Subcutaneous abdominal adipose tissue (tissue), 5 donors: ENCODE measurements around the gene NEDD4L.

Experiments used
- H3K27ac ChIP-seq: one replicate; pipeline ENCODE4 v1.7.0; 2013; ENCODE audit warnings: low read depth, mild to moderate bottlenecking, inconsistent platforms, low read length, moderate library complexity
- H3K27me3 ChIP-seq, 5 donors: one replicate each; pipeline ENCODE4 v1.7.0; 2013; ENCODE audit warnings: low read length in 5 of 5, inconsistent platforms in 1 of 5; ENCODE audit not compliant: control insufficient read depth in 5 of 5, insufficient read depth in 4 of 5
- H3K36me3 ChIP-seq, 5 donors: one replicate each; pipeline ENCODE4 v1.7.0; 2013; ENCODE audit warnings: low read length in 5 of 5; ENCODE audit not compliant: control insufficient read depth in 5 of 5, insufficient read depth in 5 of 5
- H3K4me1 ChIP-seq, 5 donors: one replicate each; pipeline ENCODE4 v1.7.0; 2013; ENCODE audit warnings: low read length in 5 of 5, mild to moderate bottlenecking in 3 of 5, moderate library complexity in 1 of 5; ENCODE audit not compliant: control insufficient read depth in 5 of 5, insufficient read depth in 5 of 5
- H3K4me3 ChIP-seq, 5 donors: one replicate each; pipeline ENCODE4 v1.7.0; 2013; ENCODE audit warnings: low read length in 5 of 5, low read depth in 1 of 5
- H3K9ac ChIP-seq, 5 donors: one replicate each; pipeline ENCODE4 v1.7.0; 2013; ENCODE audit warnings: low read length in 5 of 5, mild to moderate bottlenecking in 4 of 5, moderate library complexity in 3 of 5
- H3K9me3 ChIP-seq, 5 donors: one replicate each; pipeline ENCODE4 v1.7.0; 2013; ENCODE audit warnings: low read length in 5 of 5; ENCODE audit not compliant: control insufficient read depth in 5 of 5
- donor health status: healthy.
- donor health status: healthy.
- donor health status: healthy.
- donor health status: healthy.
- donor health status: healthy.

The NEDD4L gene

GRCh38 chr18:58012356-58012755 is 31.7 kb upstream of the NEDD4L start:
- no peaks in the 10 kb centered on the region for H3K27me3 ChIP-seq
- H3K9me3 ChIP-seq = peaks cover 0 to 15% (median 3%) of the 10 kb centered on the region in 5 donors
- H3K4me3 ChIP-seq = no peak overlapping the region
- no peak overlapping the region for H3K27ac ChIP-seq
- H3K4me1 ChIP-seq = peaks cover 0 to 10% (median 7%) of the 10 kb centered on the region in 5 donors
- H3K9ac ChIP-seq = no peak overlapping the region
- H3K36me3 ChIP-seq = no peaks in the 10 kb centered on the region

DNA sequence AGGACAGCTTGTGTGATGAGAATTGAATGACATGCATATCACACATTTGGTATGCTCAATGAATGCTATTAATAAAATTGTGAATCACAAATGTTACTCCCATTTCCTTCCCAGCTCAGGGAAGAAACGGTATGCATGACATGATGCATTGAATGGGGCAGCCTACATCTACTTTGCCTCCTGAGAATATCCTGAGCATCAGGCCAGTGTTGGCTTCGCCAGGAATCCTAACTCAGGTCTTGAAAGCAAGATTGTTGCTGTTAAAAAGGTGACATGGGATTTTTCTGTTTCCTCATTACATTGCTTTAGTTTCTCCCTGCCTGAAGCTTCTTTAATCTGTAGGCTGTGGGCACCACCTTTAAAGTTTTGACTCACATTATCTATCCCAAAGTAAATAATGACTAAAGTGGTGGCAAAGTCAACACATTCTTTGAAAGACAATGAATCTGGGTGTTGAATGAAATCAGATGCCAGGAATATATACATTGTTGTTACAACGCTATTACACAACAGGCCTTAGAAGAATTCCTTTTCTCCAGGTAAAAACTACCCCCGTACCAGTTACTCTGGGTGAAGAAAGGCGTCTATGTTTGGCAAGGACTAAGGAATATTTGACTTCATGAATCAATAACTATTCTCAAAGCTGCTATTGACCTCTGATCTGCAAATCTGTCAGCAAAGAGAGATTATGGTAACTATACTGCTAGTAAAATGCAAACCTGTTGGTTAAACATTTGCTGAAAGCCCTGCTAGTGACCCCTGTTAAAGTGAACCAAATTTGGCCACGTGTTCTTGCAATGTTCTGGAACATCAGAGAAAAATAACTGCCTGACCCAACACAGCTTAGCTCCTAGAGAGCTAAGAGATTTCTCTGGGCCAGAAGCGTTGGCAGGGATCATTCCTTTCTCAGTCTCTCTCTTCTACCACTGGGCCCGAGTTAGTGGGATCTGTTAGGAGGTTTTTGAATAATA is 30.5 kb upstream of the NEDD4L start:
- Histone ChIP-seq H3K36me3 (no peaks in the 10 kb centered on the region), H3K9ac (no peak overlapping the region), H3K4me3 (no peak overlapping the region), H3K27ac (no peak overlapping the region), H3K27me3 (no peaks in the 10 kb centered on the region), H3K4me1 (peaks cover 0 to 10% (median 7%) of the 10 kb centered on the region in 5 donors), H3K9me3 (peaks cover 0 to 15% (median 3%) of the 10 kb centered on the region in 5 donors)

DNA sequence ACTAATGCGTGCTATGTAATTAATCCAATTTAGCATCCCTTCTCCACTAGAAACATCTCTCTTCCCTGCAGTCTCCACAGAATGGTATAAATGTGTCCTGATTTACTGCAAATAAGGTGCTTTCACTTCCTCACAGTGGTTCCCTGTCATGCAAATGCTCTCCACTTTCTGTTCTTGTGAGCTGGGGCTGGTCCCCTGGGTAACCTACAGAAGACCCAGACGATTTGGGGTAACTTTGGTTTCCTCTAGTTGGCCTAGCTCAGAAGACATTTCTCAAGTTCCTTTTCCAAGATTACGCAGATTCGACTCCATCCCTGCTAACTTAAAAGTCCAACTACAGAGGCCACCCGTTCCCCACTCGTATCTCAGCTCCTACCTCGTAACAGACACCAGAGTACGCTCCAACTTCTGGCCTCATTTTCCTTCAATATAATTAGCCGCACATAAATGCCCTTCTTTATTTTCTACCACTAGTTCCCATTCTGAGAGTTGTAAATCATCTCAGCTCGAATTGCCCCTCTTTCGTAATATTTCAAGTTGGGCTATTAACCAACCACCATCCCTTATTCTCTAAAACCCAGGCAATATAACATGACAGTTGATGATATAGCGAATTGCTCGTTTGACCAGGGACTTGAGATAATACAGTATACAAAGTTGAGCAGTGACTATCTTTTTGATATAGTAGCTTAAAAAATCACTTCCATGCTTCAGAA is 28.8 kb upstream of the NEDD4L start:
- H3K4me1 ChIP-seq = no peaks in the 10 kb centered on the region
- H3K27me3 ChIP-seq = no peaks in the 10 kb centered on the region
- no peak overlapping the region for H3K4me3 ChIP-seq
- peaks cover 0 to 15% (median 3%) of the 10 kb centered on the region in 5 donors for H3K9me3 ChIP-seq
- no peak overlapping the region for H3K9ac ChIP-seq
- H3K27ac ChIP-seq = no peak overlapping the region
- H3K36me3 ChIP-seq = no peaks in the 10 kb centered on the region

- Histone ChIP-seq H3K27me3 (no peaks in the 10 kb centered on the region), H3K36me3 (no peaks in the 10 kb centered on the region), H3K27ac (no peak overlapping the region), H3K4me3 (no peak overlapping the region), H3K4me1 (no peaks in the 10 kb centered on the region), H3K9me3 (peaks cover 0 to 15% (median 3%) of the 10 kb centered on the region in 5 donors), H3K9ac (no peak overlapping the region)
Measured at GRCh38 chr18:58017267-58017666, 26.8 kb upstream of the NEDD4L start.

DNA sequence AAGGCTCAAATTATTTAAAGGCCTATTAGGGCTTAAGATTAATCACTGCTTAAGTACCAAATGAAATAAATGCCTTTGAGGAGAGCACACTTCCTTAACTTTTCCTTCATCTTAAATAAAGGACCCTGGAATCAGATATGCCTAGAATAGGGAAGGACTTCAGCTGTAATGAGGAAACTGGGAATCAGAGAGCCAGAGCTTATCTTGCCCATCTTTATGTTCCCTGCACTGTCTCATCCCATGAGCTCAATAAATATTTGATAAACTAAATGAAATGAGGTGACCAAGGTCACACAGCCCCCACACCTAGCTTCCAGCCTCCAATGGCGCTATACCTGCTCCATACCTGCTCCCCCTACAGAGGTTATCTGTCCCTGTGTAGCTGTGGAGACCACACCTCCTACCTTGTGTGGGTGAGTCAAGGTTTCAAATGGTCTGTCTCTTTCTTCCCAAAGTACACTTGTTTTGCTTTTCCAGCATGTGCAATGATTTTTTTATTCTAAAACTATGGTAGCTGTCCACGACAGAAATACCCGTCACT is 23.4 kb upstream of the NEDD4L start:
- H3K36me3 ChIP-seq = no peaks in the 10 kb centered on the region
- no peaks in the 10 kb centered on the region for H3K4me1 ChIP-seq
- H3K9me3 ChIP-seq = peaks cover 0 to 10% (median 3%) of the 10 kb centered on the region in 5 donors
- no peak overlapping the region for H3K4me3 ChIP-seq
- H3K27me3 ChIP-seq = no peaks in the 10 kb centered on the region
- no peak overlapping the region for H3K9ac ChIP-seq
- H3K27ac ChIP-seq = no peak overlapping the region

- Histone ChIP-seq H3K4me3 (no peak overlapping the region), H3K9me3 (peaks cover 0 to 2% (median 0%) of the 10 kb centered on the region in 5 donors), H3K27me3 (no peaks in the 10 kb centered on the region), H3K4me1 (no peaks in the 10 kb centered on the region), H3K27ac (no peak overlapping the region), H3K9ac (no peak overlapping the region), H3K36me3 (no peaks in the 10 kb centered on the region)
Measured at GRCh38 chr18:58021504-58021903, 22.5 kb upstream of the NEDD4L start.

- Histone ChIP-seq H3K9ac (no peak overlapping the region), H3K36me3 (no peaks in the 10 kb centered on the region), H3K9me3 (no peaks in the 10 kb centered on the region), H3K4me1 (no peaks in the 10 kb centered on the region), H3K27me3 (peaks cover 0 to 4% (median 0%) of the 10 kb centered on the region in 5 donors), H3K4me3 (no peak overlapping the region), H3K27ac (no peak overlapping the region)
Measured at GRCh38 chr18:58023108-58023507, 20.9 kb upstream of the NEDD4L start.

DNA sequence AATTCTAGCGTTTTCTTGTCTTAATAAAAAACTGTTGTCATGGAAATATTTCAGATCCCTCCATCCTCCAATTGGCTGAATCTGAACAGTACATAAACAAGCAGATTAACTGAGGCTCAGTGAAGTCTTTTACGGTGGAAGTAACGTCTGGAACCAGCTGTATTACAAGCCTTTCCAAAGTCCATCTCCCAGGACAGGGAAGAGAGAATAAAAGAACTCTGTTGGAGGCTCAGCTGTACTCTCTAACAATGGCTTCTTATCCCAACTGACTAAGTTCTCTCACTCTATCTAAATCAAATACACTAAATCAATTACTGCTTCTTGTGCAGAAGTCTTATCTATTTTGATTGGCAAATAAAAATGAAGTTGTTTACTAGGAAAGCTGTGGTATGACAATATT is 19.9 kb upstream of the NEDD4L start:
- Histone ChIP-seq H3K4me1 (no peaks in the 10 kb centered on the region), H3K27ac (no peak overlapping the region), H3K9ac (no peak overlapping the region), H3K36me3 (no peaks in the 10 kb centered on the region), H3K9me3 (no peaks in the 10 kb centered on the region), H3K27me3 (peaks cover 0 to 6% (median 2%) of the 10 kb centered on the region in 5 donors), H3K4me3 (no peak overlapping the region)

- Histone ChIP-seq H3K27me3 (peaks cover 4 to 8% (median 5%) of the 10 kb centered on the region in 5 donors), H3K36me3 (no peaks in the 10 kb centered on the region), H3K4me3 (no peak overlapping the region), H3K9ac (no peak overlapping the region), H3K9me3 (no peaks in the 10 kb centered on the region), H3K27ac (no peak overlapping the region), H3K4me1 (no peaks in the 10 kb centered on the region)
Measured at GRCh38 chr18:58025205-58025604, 18.8 kb upstream of the NEDD4L start.

DNA sequence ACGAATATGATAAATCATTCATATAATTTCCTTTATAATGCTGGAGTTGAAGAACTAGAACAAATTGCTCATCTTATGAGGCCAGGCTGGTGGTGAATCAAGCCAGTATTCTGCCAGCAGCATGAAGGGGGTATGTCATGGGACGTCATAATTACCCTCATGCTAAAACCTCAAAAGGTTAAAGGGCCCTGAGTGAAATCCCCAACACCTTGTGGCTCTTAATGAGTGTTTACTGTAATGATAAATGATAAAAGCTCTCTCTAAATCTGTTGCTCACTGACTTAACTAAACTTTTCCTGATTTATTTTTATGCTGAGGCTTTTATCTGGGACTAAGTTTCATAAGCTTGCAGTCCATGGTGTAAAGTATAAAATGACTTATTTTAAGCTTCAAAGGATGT is 18.3 kb upstream of the NEDD4L start:
- Histone ChIP-seq H3K36me3 (no peaks in the 10 kb centered on the region), H3K27me3 (peaks cover 4 to 8% (median 5%) of the 10 kb centered on the region in 5 donors), H3K4me1 (no peaks in the 10 kb centered on the region), H3K9me3 (no peaks in the 10 kb centered on the region), H3K4me3 (no peak overlapping the region), H3K9ac (no peak overlapping the region), H3K27ac (no peak overlapping the region)
